Gastrocnemius medialis (tissue), 4 donors: ENCODE data around the gene TMEM115. TPM values are rescaled to one million over a fixed set of nuclear protein-coding genes. Genes with fewer than 3 reads are reported as not detected.

Experiments
- ATAC-seq, 2 donors: fragments of 150-250 bp; one replicate each; pipeline ENCODE4 v1.9.1; 2016
- DNase-seq, 2 donors: peaks; one replicate each; pipeline ENCODE4 v3.0.0-alpha.2; 2019
- H3K27ac ChIP-seq, 4 donors: fragments of 200-600 bp; sonication (generic); 1 replicate in 1 of 4; 2 replicates in 3 of 4; pipeline ENCODE4 v1.5.1; 2016 to 2018; ENCODE audit warnings: mild to moderate bottlenecking in 2 of 4, moderate library complexity in 1 of 4
- H3K27me3 ChIP-seq, 3 donors: fragments of 200-600 bp; sonication (generic) in 2 of 3; 1 replicate in 1 of 3; 2 replicates in 2 of 3; pipeline versions ENCODE4 v1.5.1 to v1.6.0; 2016 to 2019; ENCODE audit warnings: mild to moderate bottlenecking in 1 of 3, moderate library complexity in 1 of 3
- H3K36me3 ChIP-seq, 2 donors: fragments of 200-600 bp; sonication (generic) in 1 of 2; one replicate each; pipeline ENCODE4 v1.5.1; 2017 to 2018
- H3K4me1 ChIP-seq, 2 donors: fragments of 200-600 bp; sonication (generic) in 1 of 2; one replicate each; pipeline ENCODE4 v1.5.1; 2016 to 2017; ENCODE audit warnings: mild to moderate bottlenecking in 2 of 2
- H3K4me3 ChIP-seq, 4 donors: fragments of 200-600 bp; sonication (generic) in 3 of 4; 1 replicate in 1 of 4; 2 replicates in 3 of 4; pipeline ENCODE4 v1.5.1; 2016 to 2019; ENCODE audit warnings: mild to moderate bottlenecking in 2 of 4
- H3K9me3 ChIP-seq, 3 donors: fragments of 200-600 bp; sonication (generic) in 2 of 3; 1 replicate in 1 of 3; 2 replicates in 2 of 3; pipeline ENCODE4 v1.5.1; 2016 to 2019
- POLR2A ChIP-seq, 2 donors: fragments of 450-650 bp; IDR thresholded peaks; one replicate each; pipeline ENCODE4 v1.6.1; 2017; ENCODE audit warnings: antibody characterized with exemption in 2 of 2, mild to moderate bottlenecking in 2 of 2, moderate library complexity in 2 of 2
- in situ Hi-C, 4 donors: fragments of 200-750 bp; cut with MboI; loops; one replicate each; pipeline versions ENCODE4 v1.15.0 to v1.8.0; 2017; ENCODE audit warnings: low sequenced_read_pairs in 4 of 4
- intact Hi-C: fragments of 100-400 bp; cut with DNase I; formaldehyde crosslinking; loops from one replicate; pipeline ENCODE4 v1.15.1; 2023; ENCODE audit warnings: low total_unique reads
- total RNA-seq, 4 donors: library from RNA; depleted of rRNA; stranded (reverse); fragments of >200 nt; gene quantifications; one replicate each; pipeline versions ENCODE4 v1.1.0 to v1.2.3, GENCODE V29; 2016
- TF ChIP-seq, protein P1 (sequence below), 5 experiments: fragments of 450-650 bp in 3 of 5; fragments of 200-600 bp in 2 of 5; sonication (generic) in 2 of 5; IDR thresholded peaks in 4 of 5; conservative IDR thresholded peaks in 1 of 5; 1 replicate in 4 of 5; 2 replicates in 1 of 5; pipeline ENCODE4 v1.5.1; 2016 to 2019; ENCODE audit warnings: antibody characterized with exemption in 5 of 5, mild to moderate bottlenecking in 3 of 5, moderate library complexity in 3 of 5

Gene TMEM115
- total RNA-seq, 4 donors from 2014 or later: 26.9 to 57.8 (median 42.3) TPM

DNA sequence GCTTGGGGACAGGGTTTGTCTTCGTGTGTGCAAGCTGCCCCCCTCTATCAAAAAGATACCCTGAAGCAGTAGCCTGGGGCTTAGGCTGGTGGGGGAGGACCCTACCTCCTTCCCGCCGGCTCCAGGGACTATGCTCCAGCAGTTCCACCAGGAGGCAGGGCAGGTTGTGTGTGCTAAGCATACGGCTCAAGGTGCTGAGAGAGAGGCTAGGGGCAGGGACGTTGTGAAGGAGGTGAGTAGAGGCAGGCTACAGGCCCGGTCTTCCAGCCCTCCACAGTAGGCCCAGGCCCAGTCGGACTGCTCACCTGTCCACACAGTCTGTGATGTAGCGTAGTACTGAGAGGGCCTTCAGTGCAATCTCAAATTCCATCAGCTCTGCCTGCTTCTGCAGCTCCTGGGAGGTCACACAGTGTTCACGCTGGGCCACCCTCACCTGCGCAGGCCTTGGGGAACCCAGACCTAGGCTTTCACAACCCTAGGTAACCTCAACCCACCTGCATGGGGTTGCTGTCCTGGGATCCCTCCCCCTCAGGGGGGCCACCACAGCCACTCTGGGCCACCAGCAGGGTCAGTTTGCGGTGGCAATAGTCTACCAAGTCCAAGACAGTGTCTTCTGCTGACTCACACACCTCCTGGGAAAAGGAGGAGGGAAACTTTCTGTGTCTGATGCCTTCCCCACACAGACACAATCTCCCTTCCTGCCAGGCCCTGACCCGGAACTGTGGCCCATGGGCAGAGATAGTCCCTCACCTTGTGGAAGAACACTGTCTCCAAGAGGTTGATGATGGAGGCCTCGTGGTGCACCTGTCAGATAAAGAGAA is 16.3 kb downstream of the TMEM115 start:
- in situ Hi-C loops: loop anchor here in 1 of 4 donors (10.0 kb wide), 1 partner anchor 202 kb away; no protein-coding TSS in a partner anchor
- Histone ChIP-seq H3K9me3 (no peaks in the 10 kb centered on the region), H3K4me1 (peaks cover 6 to 40% of the 10 kb centered on the region in 2 donors), H3K4me3 (no peak overlapping the region), H3K27ac (no peak overlapping the region), H3K36me3 (no peaks in the 10 kb centered on the region), H3K27me3 (no peaks in the 10 kb centered on the region)
- DNase-seq (no peak), ATAC-seq (no peak)
- intact Hi-C loops: no loop called here
- TF ChIP-seq, protein P1, sequence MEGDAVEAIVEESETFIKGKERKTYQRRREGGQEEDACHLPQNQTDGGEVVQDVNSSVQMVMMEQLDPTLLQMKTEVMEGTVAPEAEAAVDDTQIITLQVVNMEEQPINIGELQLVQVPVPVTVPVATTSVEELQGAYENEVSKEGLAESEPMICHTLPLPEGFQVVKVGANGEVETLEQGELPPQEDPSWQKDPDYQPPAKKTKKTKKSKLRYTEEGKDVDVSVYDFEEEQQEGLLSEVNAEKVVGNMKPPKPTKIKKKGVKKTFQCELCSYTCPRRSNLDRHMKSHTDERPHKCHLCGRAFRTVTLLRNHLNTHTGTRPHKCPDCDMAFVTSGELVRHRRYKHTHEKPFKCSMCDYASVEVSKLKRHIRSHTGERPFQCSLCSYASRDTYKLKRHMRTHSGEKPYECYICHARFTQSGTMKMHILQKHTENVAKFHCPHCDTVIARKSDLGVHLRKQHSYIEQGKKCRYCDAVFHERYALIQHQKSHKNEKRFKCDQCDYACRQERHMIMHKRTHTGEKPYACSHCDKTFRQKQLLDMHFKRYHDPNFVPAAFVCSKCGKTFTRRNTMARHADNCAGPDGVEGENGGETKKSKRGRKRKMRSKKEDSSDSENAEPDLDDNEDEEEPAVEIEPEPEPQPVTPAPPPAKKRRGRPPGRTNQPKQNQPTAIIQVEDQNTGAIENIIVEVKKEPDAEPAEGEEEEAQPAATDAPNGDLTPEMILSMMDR (IDR thresholded peaks at IDR 0.05 in 4 of 5, conservative IDR thresholded peaks at IDR 0.05 in 1 of 5): no peak
- no peak for TF ChIP-seq POLR2A (IDR thresholded peaks at IDR 0.05)

DNA sequence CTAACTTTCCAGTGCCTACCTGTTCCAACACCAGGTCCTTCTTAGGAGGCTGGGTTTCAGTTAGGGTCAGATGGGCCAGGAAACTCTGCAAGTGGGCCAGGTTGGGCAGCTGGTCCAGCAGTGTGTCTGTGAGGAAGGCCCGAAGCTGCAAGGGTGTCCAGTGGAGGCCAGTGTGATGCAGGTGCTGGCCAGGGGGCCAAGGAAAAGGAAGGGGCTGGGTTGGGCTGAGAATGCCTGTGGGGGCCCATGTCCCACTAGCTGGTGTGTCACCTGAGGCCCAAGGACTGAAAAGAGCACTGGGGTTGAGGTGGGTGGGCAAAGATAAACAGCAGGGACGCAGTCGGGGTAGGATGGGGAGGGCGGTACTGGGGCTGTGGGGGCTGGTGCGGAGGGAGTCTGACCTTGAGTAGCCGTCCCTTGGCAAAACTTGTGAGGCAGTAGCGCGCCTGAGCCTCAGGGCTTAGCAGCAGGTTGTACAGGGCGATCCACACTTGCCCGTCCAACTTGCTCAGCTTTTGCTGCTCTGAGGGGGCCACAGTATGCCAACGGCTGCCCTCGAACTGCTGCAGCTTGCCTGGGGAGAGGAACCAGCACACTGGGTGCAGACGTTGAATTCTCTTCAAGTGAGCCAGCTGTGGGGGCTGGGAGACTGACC is 17.2 kb downstream of the TMEM115 start:
- Histone ChIP-seq H3K9me3 (no peaks in the 10 kb centered on the region), H3K36me3 (no peaks in the 10 kb centered on the region), H3K27ac (peak overlapping the region in 1 of 4 donors; percentile 97), H3K4me1 (peaks cover 6 to 38% of the 10 kb centered on the region in 2 donors), H3K4me3 (no peak overlapping the region), H3K27me3 (no peaks in the 10 kb centered on the region)
- in situ Hi-C loops (loop anchor here in 1 of 4 donors (10.0 kb wide), 1 partner anchor 203 kb away; no protein-coding TSS in a partner anchor), intact Hi-C loops (no loop called here)
- TF ChIP-seq POLR2A (IDR thresholded peaks at IDR 0.05): no peak
- TF ChIP-seq, protein P1 (IDR thresholded peaks at IDR 0.05 in 4 of 5, conservative IDR thresholded peaks at IDR 0.05 in 1 of 5): no peak
- ATAC-seq (no peak), DNase-seq (no peak)

DNA sequence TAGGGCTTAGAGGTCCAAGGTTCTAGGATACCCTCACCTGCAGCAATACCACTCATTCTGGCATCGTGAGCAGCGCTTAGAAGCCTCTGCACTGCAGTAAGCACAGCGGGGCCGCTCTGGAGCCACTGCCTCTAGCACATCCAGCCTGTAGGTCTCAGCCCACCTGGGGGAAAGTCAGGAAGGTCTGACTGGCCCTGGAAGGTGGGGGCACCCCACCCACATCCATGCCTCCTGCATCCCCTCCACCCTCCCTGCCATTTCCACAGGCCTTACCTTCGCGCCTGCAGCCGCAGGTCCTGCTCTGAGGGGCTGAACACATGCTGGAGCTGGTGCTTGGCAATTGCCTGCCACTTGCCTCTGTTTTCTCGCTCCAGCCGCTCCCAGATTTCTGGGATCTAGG is 17.8 kb downstream of the TMEM115 start:
- no peaks in the 10 kb centered on the region for H3K36me3 ChIP-seq
- ATAC-seq: no peak
- peak overlapping the region; percentile 89 to 98 (median 97) for H3K27ac ChIP-seq
- H3K4me3 ChIP-seq: peak overlapping the region in 1 of 4 donors; percentile 49
- no peak for DNase-seq
- in situ Hi-C loops: loop anchor here in 1 of 4 donors (10.0 kb wide), 1 partner anchor 203 kb away; no protein-coding TSS in a partner anchor
- TF ChIP-seq POLR2A (IDR thresholded peaks at IDR 0.05): no peak
- TF ChIP-seq, protein P1 (IDR thresholded peaks at IDR 0.05 in 4 of 5, conservative IDR thresholded peaks at IDR 0.05 in 1 of 5): no peak
- H3K27me3 ChIP-seq: no peaks in the 10 kb centered on the region
- H3K4me1 ChIP-seq: peaks cover 6 to 39% of the 10 kb centered on the region in 2 donors
- intact Hi-C loops: no loop called here
- H3K9me3 ChIP-seq: no peaks in the 10 kb centered on the region

DNA sequence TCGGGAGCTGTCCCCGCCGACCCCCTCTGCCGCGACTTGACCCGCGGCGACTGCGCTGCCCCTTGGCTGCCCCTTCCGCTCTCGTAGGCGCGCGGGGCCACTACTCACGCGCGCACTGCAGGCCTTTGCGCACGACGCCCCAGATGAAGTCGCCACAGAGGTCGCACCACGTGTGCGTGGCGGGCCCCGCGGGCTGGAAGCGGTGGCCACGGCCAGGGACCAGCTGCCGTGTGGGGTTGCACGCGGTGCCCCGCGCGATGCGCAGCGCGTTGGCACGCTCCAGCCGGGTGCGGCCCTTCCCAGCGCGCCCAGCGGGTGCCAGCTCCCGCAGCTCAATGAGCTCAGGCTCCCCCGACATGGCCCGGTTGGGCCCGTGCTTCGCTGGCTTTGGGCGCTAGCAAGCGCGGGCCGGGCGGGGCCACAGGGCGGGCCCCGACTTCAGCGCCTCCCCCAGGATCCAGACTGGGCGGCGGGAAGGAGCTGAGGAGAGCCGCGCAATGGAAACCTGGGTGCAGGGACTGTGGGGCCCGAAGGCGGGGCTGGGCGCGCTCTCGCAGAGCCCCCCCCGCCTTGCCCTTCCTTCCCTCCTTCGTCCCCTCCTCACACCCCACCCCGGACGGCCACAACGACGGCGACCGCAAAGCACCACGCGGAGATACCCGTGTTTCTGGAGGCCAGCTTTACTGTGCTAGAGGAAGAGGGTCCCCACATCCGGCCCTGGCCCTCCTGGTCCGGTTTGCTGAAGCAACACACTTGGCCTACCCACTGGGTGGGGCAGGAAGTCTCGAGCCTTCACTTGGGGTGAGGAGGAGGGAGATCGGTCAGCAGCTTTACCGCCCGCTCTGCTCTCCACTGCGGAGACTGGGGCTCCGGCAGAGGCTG is 18.6 kb downstream of the TMEM115 start, which contains the start of gene RASSF1:
Gene RASSF1, minus strand, starts transcription at position 389 of the 882 bp plus-strand sequence. Its CDS starts 31 bp downstream, at position 358.
- no peaks in the 10 kb centered on the region for H3K27me3 ChIP-seq
- H3K36me3 ChIP-seq: no peaks in the 10 kb centered on the region
- in situ Hi-C loops: loop anchor here in 1 of 4 donors (10.0 kb wide), 1 partner anchor 204 kb away; no protein-coding TSS in a partner anchor
- intact Hi-C loops: no loop called here
- no peak for ATAC-seq
- peak within 1 kb of the TSS; percentile 89 to 98 (median 97) for H3K27ac ChIP-seq
- H3K9me3 ChIP-seq: no peaks in the 10 kb centered on the region
- H3K4me3 ChIP-seq: peak within 1 kb of the TSS; percentile 38 to 58 (median 52)
- peak; percentile 38 to 55 for DNase-seq
- peaks cover 14 to 43% of the 10 kb centered on the region in 2 donors for H3K4me1 ChIP-seq
- TF ChIP-seq, protein P1 (IDR thresholded peaks at IDR 0.05 in 4 of 5, conservative IDR thresholded peaks at IDR 0.05 in 1 of 5): no peak
- peak; percentile 61 to 74 for TF ChIP-seq POLR2A (IDR thresholded peaks at IDR 0.05)
